ENCODE results near the gene SORCS1. TPM values are rescaled to one million over a fixed set of nuclear protein-coding genes. Genes with fewer than 3 reads are reported as not detected.

Gene SORCS1
- total RNA-seq, 2 experiments from 2014 or later, result not detected

GRCh38 chr10:107129000-107129399 lies 35.5 kb downstream of the SORCS1 start:
- peaks cover 0 to 4% of the 10 kb centered on the region in 2 experiments for H3K9me3 ChIP-seq (ENCODE audit: control insufficient read depth in 1 of 2, insufficient read depth in 1 of 2, low read length in 2 of 2)
- ATAC-seq (ENCODE audit: poor library complexity) (no peak), DNase-seq (no peak)
- H3K27ac ChIP-seq (ENCODE audit: low read depth in 1 of 2, low read length in 2 of 2), result no peak overlapping the region
- H3K9me3 Mint-ChIP-seq, result peaks cover 3% of the 10 kb centered on the region
- H3K36me3 ChIP-seq (ENCODE audit: insufficient read depth, low read length), result no peaks in the 10 kb centered on the region
- no peaks in the 10 kb centered on the region for H3K36me3 Mint-ChIP-seq (ENCODE audit: low read depth)
- intact Hi-C loops (cut with DNase I, micrococcal nuclease), result no loop called here
- no peak for TF ChIP-seq CTCF (IDR thresholded peaks at IDR 0.05)
- POLR2A ChIA-PET, result no interaction called here
- no peaks in the 10 kb centered on the region for H3K4me1 Mint-ChIP-seq (ENCODE audit: low read depth)
- no peak overlapping the region for H3K27ac Mint-ChIP-seq
- no peaks in the 10 kb centered on the region for H3K4me1 ChIP-seq (ENCODE audit: insufficient read depth, low read length)
- no peak overlapping the region for H3K4me3 ChIP-seq (ENCODE audit: low read length)
- CTCF ChIA-PET, result no interaction called here
- no peaks in the 10 kb centered on the region for H3K27me3 ChIP-seq (ENCODE audit: control insufficient read depth in 1 of 2, insufficient read depth in 2 of 2, low read length in 2 of 2)
- no peak overlapping the region for H3K4me3 Mint-ChIP-seq
- H3K27me3 Mint-ChIP-seq, result no peaks in the 10 kb centered on the region

GRCh38 chr10:107126512-107127065 lies 37.9 kb downstream of the SORCS1 start:
- Mint-ChIP-seq H3K4me3 (no peak overlapping the region), H3K4me1 (ENCODE audit: low read depth) (no peaks in the 10 kb centered on the region), H3K27me3 (no peaks in the 10 kb centered on the region), H3K9me3 (peaks cover 3% of the 10 kb centered on the region), H3K36me3 (ENCODE audit: low read depth) (no peaks in the 10 kb centered on the region), H3K27ac (no peak overlapping the region)
- ATAC-seq (ENCODE audit: poor library complexity) (no peak), DNase-seq (no peak)
- intact Hi-C loops (cut with DNase I, micrococcal nuclease), result no loop called here
- peaks cover 0 to 8% of the 10 kb centered on the region in 2 experiments for H3K9me3 ChIP-seq (ENCODE audit: control insufficient read depth in 1 of 2, insufficient read depth in 1 of 2, low read length in 2 of 2)
- ChIA-PET POLR2A (no interaction called here), CTCF (no interaction called here)
- TF ChIP-seq CTCF (IDR thresholded peaks at IDR 0.05), result no peak
- H3K27me3 ChIP-seq (ENCODE audit: control insufficient read depth in 1 of 2, insufficient read depth in 2 of 2, low read length in 2 of 2), result no peaks in the 10 kb centered on the region
- no peaks in the 10 kb centered on the region for H3K4me1 ChIP-seq (ENCODE audit: insufficient read depth, low read length)
- H3K4me3 ChIP-seq (ENCODE audit: low read length), result no peak overlapping the region
- no peak overlapping the region for H3K27ac ChIP-seq (ENCODE audit: low read depth in 1 of 2, low read length in 2 of 2)
- no peaks in the 10 kb centered on the region for H3K36me3 ChIP-seq (ENCODE audit: insufficient read depth, low read length)

GRCh38 chr10:107122703-107123102 lies 41.8 kb downstream of the SORCS1 start:
- H3K4me1 Mint-ChIP-seq (ENCODE audit: low read depth), result no peaks in the 10 kb centered on the region
- DNase-seq (no peak), ATAC-seq (ENCODE audit: poor library complexity) (no peak)
- ChIA-PET CTCF (no interaction called here), POLR2A (no interaction called here)
- no peak overlapping the region for H3K4me3 Mint-ChIP-seq
- Histone ChIP-seq H3K27me3 (ENCODE audit: control insufficient read depth in 1 of 2, insufficient read depth in 2 of 2, low read length in 2 of 2) (no peaks in the 10 kb centered on the region), H3K9me3 (ENCODE audit: control insufficient read depth in 1 of 2, insufficient read depth in 1 of 2, low read length in 2 of 2) (peaks cover 0 to 4% of the 10 kb centered on the region in 2 experiments), H3K27ac (ENCODE audit: low read depth in 1 of 2, low read length in 2 of 2) (no peak overlapping the region), H3K4me1 (ENCODE audit: insufficient read depth, low read length) (no peaks in the 10 kb centered on the region), H3K36me3 (ENCODE audit: insufficient read depth, low read length) (no peaks in the 10 kb centered on the region), H3K4me3 (ENCODE audit: low read length) (no peak overlapping the region)
- H3K9me3 Mint-ChIP-seq, result peaks cover 20% of the 10 kb centered on the region
- no peak overlapping the region for H3K27ac Mint-ChIP-seq
- no peaks in the 10 kb centered on the region for H3K27me3 Mint-ChIP-seq
- no peaks in the 10 kb centered on the region for H3K36me3 Mint-ChIP-seq (ENCODE audit: low read depth)
- intact Hi-C loops (cut with DNase I, micrococcal nuclease), result no loop called here
- TF ChIP-seq CTCF (IDR thresholded peaks at IDR 0.05), result no peak

Measured in CD4-positive, alpha-beta T cell (primary cell).